ENCODE results near the gene LRP8. TPM values are rescaled to one million over a fixed set of nuclear protein-coding genes. Genes with fewer than 3 reads are reported as not detected.

Gene LRP8
- total RNA-seq, 2 experiments from 2014 or later: 65.1 to 82.5 TPM

DNA sequence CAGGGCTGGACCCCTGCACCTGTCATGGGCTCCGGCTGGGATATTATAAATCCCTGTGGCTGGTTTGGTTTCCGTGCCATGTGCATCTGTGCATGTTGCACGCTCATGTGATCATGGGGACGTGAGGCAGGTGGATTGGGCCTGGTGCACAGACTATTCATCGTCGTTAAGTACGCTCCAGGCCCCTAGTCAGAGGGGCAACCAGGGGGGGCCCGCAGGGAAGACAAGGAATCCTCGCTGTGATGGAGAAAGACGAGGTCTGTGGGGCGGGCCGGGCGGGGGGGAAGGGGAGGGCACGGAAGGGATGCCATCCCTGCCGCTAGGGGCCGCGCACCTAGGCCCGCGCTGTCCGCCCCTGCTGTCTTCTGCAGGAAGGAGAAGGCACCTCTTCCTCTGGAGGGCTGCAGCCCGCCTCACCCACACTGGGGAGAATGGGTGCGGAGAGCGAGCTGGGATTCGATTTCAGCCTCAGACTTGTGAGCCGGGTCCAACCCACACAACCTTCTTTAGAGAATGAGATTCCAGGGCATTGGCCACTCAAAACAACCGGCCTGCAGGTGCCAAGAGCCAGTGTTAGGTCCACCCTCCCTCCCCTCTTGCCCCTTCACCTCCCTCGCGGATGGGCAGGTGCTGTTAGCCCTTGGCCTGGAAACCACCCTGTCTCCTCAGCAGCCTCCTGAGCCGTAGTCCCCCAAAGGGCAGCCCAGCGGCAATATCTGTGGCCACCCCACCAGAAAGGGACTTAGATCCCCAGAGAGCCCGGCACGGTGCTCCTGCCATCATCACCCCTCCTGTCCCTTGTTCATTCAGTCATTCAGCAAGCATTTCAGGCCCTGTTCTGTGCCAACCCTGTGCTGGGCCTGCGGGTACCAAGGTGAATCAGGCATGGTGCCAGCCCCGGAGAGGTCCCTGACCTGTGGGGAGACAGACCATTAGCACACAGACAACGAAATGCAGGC is 950 bp upstream of the LRP8 start:
- no peaks in the 10 kb centered on the region for H3K27me3 Mint-ChIP-seq
- CTCF ChIA-PET: interaction anchor here (2.1 kb wide), 1 partner anchor 65 kb away, joined by 6 read pairs; no protein-coding TSS in a partner anchor
- peak; percentile 58 for DNase-seq
- no peak for ATAC-seq
- H3K27ac Mint-ChIP-seq: peak overlapping the region; percentile 98
- peak overlapping the region; percentile 89 for H3K4me3 Mint-ChIP-seq
- H3K4me1 Mint-ChIP-seq: peaks cover 31% of the 10 kb centered on the region
- peaks cover 18% of the 10 kb centered on the region for H3K36me3 Mint-ChIP-seq
- no peaks in the 10 kb centered on the region for H3K9me3 Mint-ChIP-seq (ENCODE audit: low read depth)

DNA sequence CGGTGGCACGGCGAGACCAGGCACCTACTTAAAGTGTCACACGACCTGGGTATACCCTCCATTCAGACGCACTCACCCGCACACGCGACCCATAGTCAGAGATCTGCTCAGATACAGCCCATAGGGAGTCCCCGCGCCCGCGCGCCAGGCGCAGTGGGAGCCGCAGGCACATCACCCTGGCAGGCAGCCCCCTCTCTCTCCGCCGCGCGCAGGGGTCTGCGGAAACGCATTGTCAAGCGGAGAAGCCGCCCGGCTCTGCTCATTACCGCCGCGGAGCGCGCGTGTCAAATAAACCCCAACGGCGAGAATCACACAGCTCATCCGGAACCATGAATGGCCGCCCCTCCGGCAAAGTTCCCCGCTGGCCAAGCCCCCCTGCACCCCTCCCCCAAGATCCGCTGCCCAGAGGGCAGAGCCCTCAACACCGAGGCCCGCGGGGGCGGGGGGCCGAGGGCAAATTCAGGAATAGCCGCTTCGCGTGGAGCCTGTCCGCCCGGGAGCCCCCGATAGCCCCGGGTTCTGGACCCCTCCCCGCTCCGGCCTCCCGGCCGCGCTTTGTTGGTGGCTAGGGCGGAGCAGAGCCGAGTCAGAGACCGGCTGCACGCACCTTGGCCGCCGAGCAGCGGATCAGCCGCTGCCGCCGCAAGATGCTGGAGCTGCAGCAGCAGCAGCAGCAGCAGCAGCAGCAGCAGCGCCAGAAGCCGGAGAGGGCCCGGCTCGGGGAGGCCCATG is 522 bp downstream of the LRP8 start:
- ATAC-seq (peak; percentile 7), DNase-seq (peak; percentile 77)
- no peaks in the 10 kb centered on the region for H3K9me3 Mint-ChIP-seq (ENCODE audit: low read depth)
- peak overlapping the region; percentile 98 for H3K27ac Mint-ChIP-seq
- CTCF ChIA-PET: interaction anchor here (1.8 to 2.1 kb wide), 2 partner anchors 41 to 66 kb away, joined by 4 to 6 read pairs; no protein-coding TSS in a partner anchor
- peak overlapping the region; percentile 95 for H3K4me3 Mint-ChIP-seq
- peaks cover 43% of the 10 kb centered on the region for H3K4me1 Mint-ChIP-seq
- no peaks in the 10 kb centered on the region for H3K27me3 Mint-ChIP-seq
- H3K36me3 Mint-ChIP-seq: peaks cover 20% of the 10 kb centered on the region

GRCh38 chr1:53326598-53327181 is 1.2 kb downstream of the LRP8 start:
- peaks cover 24% of the 10 kb centered on the region for H3K36me3 Mint-ChIP-seq
- H3K27ac Mint-ChIP-seq: peak overlapping the region; percentile 98
- peak overlapping the region; percentile 95 for H3K4me3 Mint-ChIP-seq
- CTCF ChIA-PET: interaction anchor here (0.6 to 2.1 kb wide), 7 partner anchors 42 to 648 kb away, joined by 3 to 8 read pairs (median 4); no protein-coding TSS in a partner anchor
- peaks cover 46% of the 10 kb centered on the region for H3K4me1 Mint-ChIP-seq
- no peaks in the 10 kb centered on the region for H3K9me3 Mint-ChIP-seq (ENCODE audit: low read depth)
- DNase-seq (no peak), ATAC-seq (peak; percentile 45)
- no peaks in the 10 kb centered on the region for H3K27me3 Mint-ChIP-seq

- CTCF ChIA-PET: interaction anchor here (0.6 to 1.8 kb wide), 7 partner anchors 37 to 648 kb away, joined by 3 to 8 read pairs (median 4); no protein-coding TSS in a partner anchor
- Mint-ChIP-seq H3K27me3 (no peaks in the 10 kb centered on the region), H3K4me1 (peaks cover 46% of the 10 kb centered on the region), H3K36me3 (peaks cover 24% of the 10 kb centered on the region), H3K9me3 (ENCODE audit: low read depth) (no peaks in the 10 kb centered on the region), H3K27ac (peak overlapping the region; percentile 98), H3K4me3 (peak overlapping the region; percentile 95)
- DNase-seq (peak; percentile 98), ATAC-seq (peak; percentile 88)
Observed at GRCh38 chr1:53326088-53326597, 1.7 kb downstream of the LRP8 start.

GRCh38 chr1:53325326-53326087 is 2.4 kb downstream of the LRP8 start:
- Mint-ChIP-seq H3K4me1 (peaks cover 46% of the 10 kb centered on the region), H3K4me3 (peak overlapping the region; percentile 95), H3K36me3 (peaks cover 27% of the 10 kb centered on the region), H3K9me3 (ENCODE audit: low read depth) (no peaks in the 10 kb centered on the region), H3K27ac (peak overlapping the region; percentile 91), H3K27me3 (no peaks in the 10 kb centered on the region)
- CTCF ChIA-PET: interaction anchor here (0.6 to 1.8 kb wide), 6 partner anchors 37 to 428 kb away, joined by 3 to 8 read pairs (median 4); no protein-coding TSS in a partner anchor
- ATAC-seq: no peak
- no peak for DNase-seq

GRCh38 chr1:53324728-53325297 is 3.1 kb downstream of the LRP8 start:
- CTCF ChIA-PET: interaction anchor here (0.6 to 1.8 kb wide), 4 partner anchors 11 to 429 kb away, joined by 3 to 10 read pairs (median 4); no protein-coding TSS in a partner anchor
- H3K4me3 Mint-ChIP-seq: peak overlapping the region; percentile 95
- H3K27ac Mint-ChIP-seq: peak overlapping the region; percentile 91
- peaks cover 43% of the 10 kb centered on the region for H3K4me1 Mint-ChIP-seq
- H3K36me3 Mint-ChIP-seq: peaks cover 27% of the 10 kb centered on the region
- no peak for ATAC-seq
- no peak for DNase-seq
- no peaks in the 10 kb centered on the region for H3K9me3 Mint-ChIP-seq (ENCODE audit: low read depth)
- no peaks in the 10 kb centered on the region for H3K27me3 Mint-ChIP-seq

GRCh38 chr1:53324321-53324720 is 3.5 kb downstream of the LRP8 start:
- Mint-ChIP-seq H3K9me3 (ENCODE audit: low read depth) (no peaks in the 10 kb centered on the region), H3K4me1 (peaks cover 40% of the 10 kb centered on the region), H3K27ac (peak overlapping the region; percentile 91), H3K27me3 (no peaks in the 10 kb centered on the region), H3K36me3 (peaks cover 27% of the 10 kb centered on the region), H3K4me3 (peak overlapping the region; percentile 95)
- CTCF ChIA-PET: interaction anchor here (0.8 to 1.8 kb wide), 3 partner anchors 10 to 69 kb away, joined by 4 to 10 read pairs (median 4); no protein-coding TSS in a partner anchor
- DNase-seq: no peak
- no peak for ATAC-seq

- DNase-seq (no peak), ATAC-seq (no peak)
- CTCF ChIA-PET: interaction anchor here (1.8 kb wide), 1 partner anchor 70 kb away, joined by 10 read pairs; no protein-coding TSS in a partner anchor
- Mint-ChIP-seq H3K4me1 (peaks cover 34% of the 10 kb centered on the region), H3K4me3 (no peak overlapping the region), H3K36me3 (peaks cover 27% of the 10 kb centered on the region), H3K27ac (no peak overlapping the region), H3K27me3 (no peaks in the 10 kb centered on the region), H3K9me3 (ENCODE audit: low read depth) (no peaks in the 10 kb centered on the region)
Observed at GRCh38 chr1:53323316-53323715, 4.6 kb downstream of the LRP8 start.

DNA sequence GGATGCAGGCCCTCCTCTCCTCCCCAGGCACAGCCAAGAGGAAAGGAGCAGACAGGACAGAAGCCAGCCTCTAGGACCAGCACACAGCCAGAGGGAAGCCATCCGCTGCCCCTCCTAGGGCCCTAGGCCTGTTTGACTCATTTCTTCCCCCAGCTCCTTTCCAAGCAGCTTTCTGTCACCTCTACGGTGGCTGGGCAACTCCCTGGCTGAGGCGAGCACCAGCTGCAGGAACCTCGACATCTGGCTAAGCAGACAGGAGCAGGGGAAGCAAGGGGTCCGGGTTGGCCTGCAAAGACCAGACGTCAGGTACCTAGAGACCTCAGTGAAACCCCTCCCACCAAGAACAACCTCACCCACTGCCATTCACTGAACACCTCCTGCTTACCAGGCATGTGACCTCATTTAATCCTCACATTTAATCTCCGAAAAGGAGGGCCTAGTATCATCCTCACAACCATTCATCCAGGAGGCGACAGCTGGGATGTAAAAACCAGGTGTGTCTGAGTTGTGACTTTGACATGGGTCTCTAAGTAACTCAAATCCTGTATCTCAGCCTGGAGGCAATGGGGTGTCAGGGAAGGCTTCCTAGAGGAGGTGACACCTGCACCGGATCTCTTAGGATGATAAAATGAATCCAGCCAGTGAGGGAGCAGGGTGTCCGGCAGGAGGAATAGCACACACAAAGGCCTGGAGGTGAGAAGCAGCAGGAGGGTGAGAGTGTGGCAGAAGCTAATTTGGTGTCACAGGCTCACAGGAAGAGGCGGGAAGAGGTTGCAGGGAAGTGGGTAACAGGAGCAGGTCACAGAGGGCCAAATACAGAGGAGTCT is 5.9 kb downstream of the LRP8 start:
- CTCF ChIA-PET: interaction anchor here (1.9 kb wide), 1 partner anchor 44 kb away, joined by 5 read pairs; no protein-coding TSS in a partner anchor
- H3K36me3 Mint-ChIP-seq: peaks cover 30% of the 10 kb centered on the region
- H3K4me3 Mint-ChIP-seq: no peak overlapping the region
- H3K27ac Mint-ChIP-seq: peak overlapping the region; percentile 58
- DNase-seq (no peak), ATAC-seq (no peak)
- peaks cover 35% of the 10 kb centered on the region for H3K4me1 Mint-ChIP-seq
- no peaks in the 10 kb centered on the region for H3K9me3 Mint-ChIP-seq (ENCODE audit: low read depth)
- H3K27me3 Mint-ChIP-seq: no peaks in the 10 kb centered on the region

- ATAC-seq: no peak
- Mint-ChIP-seq H3K9me3 (ENCODE audit: low read depth) (no peaks in the 10 kb centered on the region), H3K27me3 (no peaks in the 10 kb centered on the region), H3K4me1 (peaks cover 38% of the 10 kb centered on the region), H3K27ac (no peak overlapping the region), H3K36me3 (peaks cover 28% of the 10 kb centered on the region), H3K4me3 (no peak overlapping the region)
- no peak for DNase-seq
- CTCF ChIA-PET: interaction anchor here (1.9 kb wide), 1 partner anchor 43 kb away, joined by 5 read pairs; no protein-coding TSS in a partner anchor
Observed at GRCh38 chr1:53321366-53321765, 6.5 kb downstream of the LRP8 start.

GRCh38 chr1:53320646-53321045 is 7.2 kb downstream of the LRP8 start:
- Mint-ChIP-seq H3K27me3 (no peaks in the 10 kb centered on the region), H3K36me3 (peaks cover 24% of the 10 kb centered on the region), H3K27ac (no peak overlapping the region), H3K4me3 (no peak overlapping the region), H3K4me1 (peaks cover 34% of the 10 kb centered on the region), H3K9me3 (ENCODE audit: low read depth) (no peaks in the 10 kb centered on the region)
- no peak for ATAC-seq
- CTCF ChIA-PET: interaction anchor here (1.6 kb wide), 1 partner anchor 42 kb away, joined by 5 read pairs; no protein-coding TSS in a partner anchor
- DNase-seq: no peak
